Kidney (tissue), 14 donors: ENCODE results near the gene MCU. TPM values are rescaled to one million over a fixed set of nuclear protein-coding genes. Genes with fewer than 3 reads are reported as not detected.
"Not testable (repeated sequence)": the region's sequence is repeated elsewhere in the genome, so short reads cannot be mapped to it uniquely, and the experiment has no call there.

Source experiments
- DNase-seq, 5 donors: peaks; one replicate each; pipeline ENCODE4 v3.0.0-alpha.2; 2013 to 2020
- FAIRE-seq: peaks from 2 replicates; lab custom pipeline; 2012; peaks lifted over from hg19 to GRCh38; lab: Jason Lieb, UNC
- H3K27ac ChIP-seq, 2 donors: one replicate each; pipeline ENCODE4 v1.7.0; 2013; ENCODE audit warnings: low read depth in 2 of 2, low read length in 2 of 2, inconsistent platforms in 1 of 2
- H3K27me3 ChIP-seq: one replicate; pipeline ENCODE4 v1.7.1; 2013; ENCODE audit warnings: low read length, inconsistent platforms; ENCODE audit not compliant: control insufficient read depth, insufficient read depth
- H3K36me3 ChIP-seq, 3 donors: one replicate each; pipeline versions ENCODE4 v1.7.0 to v1.7.1; 2013; ENCODE audit warnings: low read length in 3 of 3, control low read depth in 1 of 3, inconsistent platforms in 1 of 3; ENCODE audit not compliant: insufficient read depth in 3 of 3, control insufficient read depth in 2 of 3
- H3K4me1 ChIP-seq, 3 donors: one replicate each; pipeline versions ENCODE4 v1.7.0 to v1.7.1; 2013; ENCODE audit warnings: low read length in 3 of 3, inconsistent platforms in 1 of 3, low read depth in 1 of 3; ENCODE audit not compliant: control insufficient read depth in 2 of 3, insufficient read depth in 2 of 3
- H3K4me3 ChIP-seq, 3 donors: one replicate each; pipeline versions ENCODE4 v1.7.0 to v1.8.1; 2013; ENCODE audit warnings: low read length in 3 of 3, control low read depth in 1 of 3, inconsistent platforms in 1 of 3
- H3K9ac ChIP-seq, 3 donors: one replicate each; pipeline versions ENCODE4 v1.7.0 to v1.7.1; 2013; ENCODE audit warnings: low read length in 3 of 3, control low read depth in 1 of 3, inconsistent platforms in 1 of 3
- H3K9me3 ChIP-seq, 3 donors: one replicate each; pipeline versions ENCODE4 v1.7.0 to v1.7.1; 2013; ENCODE audit warnings: low read length in 3 of 3, control low read depth in 1 of 3, inconsistent platforms in 1 of 3; ENCODE audit not compliant: control insufficient read depth in 2 of 3, insufficient read depth in 1 of 3
- intact Hi-C: fragments of 100-400 bp; cut with DNase I; formaldehyde crosslinking; loops from one replicate; pipeline ENCODE4 v1.11.1; 2022
- polyA plus RNA-seq: library from polyadenylated mRNA; stranded (reverse); fragments of 350-450 nt; fragmentation: Illumina TruSeq; extraction: RNeasy Lipid Tissue Mini Kit (QIAGEN cat#74804); gene quantifications from one replicate; pipeline ENCODE4 v1.2.3, GENCODE V29; 2014; ENCODE audit warnings: low read depth, low replicate concordance; ENCODE audit not compliant: insufficient read depth
- total RNA-seq: library from RNA; stranded (reverse); fragmentation: NEBNext Ultra II Directional; extraction: Animal tissue kit (Norgen Biotek cat#: 25700); gene quantifications from one replicate; pipeline ENCODE4 v1.2.1, GENCODE V29; 2021
- TF ChIP-seq, protein P1 (sequence below): IDR thresholded peaks from 3 replicates; pipeline ENCODE4 v1.5.1; 2012; ENCODE audit warnings: mild to moderate bottlenecking, moderate library complexity, borderline replicate concordance; ENCODE audit not compliant: insufficient read depth; ENCODE audit errors: extremely low read depth
- donor health status: control.
- donor health status: control.
- donor health status: control.
- donor health status: control.
- donor health status: control.
- donor health status: DM: yes; HTN: yes; CAD: no.
- donor health status: Normal renal cell carcinoma (clear cell type).

Gene MCU
- total and polyA plus RNA-seq, 2 donors from 2014 or later: 18.6 to 37.6 TPM

DNA sequence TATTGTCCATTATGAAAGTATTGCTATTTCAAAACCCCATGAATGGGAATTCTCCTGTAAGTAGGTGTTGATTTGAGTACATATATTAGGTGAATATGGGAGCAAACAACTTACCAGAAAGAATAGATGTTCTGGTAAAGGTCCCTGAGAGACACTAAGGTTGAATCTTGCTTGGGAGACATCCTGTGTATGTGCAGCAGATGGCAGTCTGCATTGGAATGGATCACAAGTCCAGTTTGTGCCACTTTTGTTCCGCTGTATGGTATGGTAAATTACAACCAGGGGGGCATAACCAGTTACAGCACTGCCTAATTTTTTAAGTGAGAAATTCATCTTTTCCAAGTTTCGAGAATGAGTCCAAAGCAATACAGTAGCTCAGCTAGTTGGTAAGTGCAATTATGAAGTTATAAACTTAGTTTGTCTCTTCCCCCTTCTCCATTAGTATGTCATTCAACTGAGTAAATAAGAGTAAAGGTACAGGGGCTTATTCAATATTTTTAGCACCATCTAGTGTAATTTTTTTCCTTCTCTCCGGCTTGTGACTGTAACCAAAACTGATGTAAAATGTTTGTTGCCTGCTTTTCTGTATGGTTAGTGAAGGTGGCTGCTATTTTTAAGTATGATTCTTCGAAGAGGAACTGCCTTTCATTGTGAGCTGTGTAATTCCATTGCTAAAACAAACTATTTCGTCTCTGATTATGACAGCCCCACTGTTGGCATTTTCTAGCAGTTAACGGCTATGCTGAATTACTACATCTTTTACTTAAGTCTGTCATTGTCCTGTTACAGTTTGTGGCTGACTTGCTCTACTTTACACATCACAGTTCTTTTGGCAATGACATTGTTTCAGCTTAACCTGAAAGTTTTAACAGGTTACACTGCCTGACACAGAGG is 2.8 kb downstream of the MCU start:
- no peak overlapping the region for H3K9ac ChIP-seq
- intact Hi-C loops: loop anchor here (10.0 kb wide), 1 partner anchor 130 kb away; no protein-coding TSS in a partner anchor
- H3K4me3 ChIP-seq: no peak overlapping the region
- H3K36me3 ChIP-seq: no peaks in the 10 kb centered on the region
- TF ChIP-seq, protein P1, sequence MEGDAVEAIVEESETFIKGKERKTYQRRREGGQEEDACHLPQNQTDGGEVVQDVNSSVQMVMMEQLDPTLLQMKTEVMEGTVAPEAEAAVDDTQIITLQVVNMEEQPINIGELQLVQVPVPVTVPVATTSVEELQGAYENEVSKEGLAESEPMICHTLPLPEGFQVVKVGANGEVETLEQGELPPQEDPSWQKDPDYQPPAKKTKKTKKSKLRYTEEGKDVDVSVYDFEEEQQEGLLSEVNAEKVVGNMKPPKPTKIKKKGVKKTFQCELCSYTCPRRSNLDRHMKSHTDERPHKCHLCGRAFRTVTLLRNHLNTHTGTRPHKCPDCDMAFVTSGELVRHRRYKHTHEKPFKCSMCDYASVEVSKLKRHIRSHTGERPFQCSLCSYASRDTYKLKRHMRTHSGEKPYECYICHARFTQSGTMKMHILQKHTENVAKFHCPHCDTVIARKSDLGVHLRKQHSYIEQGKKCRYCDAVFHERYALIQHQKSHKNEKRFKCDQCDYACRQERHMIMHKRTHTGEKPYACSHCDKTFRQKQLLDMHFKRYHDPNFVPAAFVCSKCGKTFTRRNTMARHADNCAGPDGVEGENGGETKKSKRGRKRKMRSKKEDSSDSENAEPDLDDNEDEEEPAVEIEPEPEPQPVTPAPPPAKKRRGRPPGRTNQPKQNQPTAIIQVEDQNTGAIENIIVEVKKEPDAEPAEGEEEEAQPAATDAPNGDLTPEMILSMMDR: peak; percentile 48
- H3K9me3 ChIP-seq: no peaks in the 10 kb centered on the region
- FAIRE-seq: no peak
- peak in 1 of 5 donors; percentile 51 for DNase-seq
- no peak overlapping the region for H3K27ac ChIP-seq
- peaks cover 0 to 13% (median 2%) of the 10 kb centered on the region in 3 donors for H3K4me1 ChIP-seq
- no peaks in the 10 kb centered on the region for H3K27me3 ChIP-seq

DNA sequence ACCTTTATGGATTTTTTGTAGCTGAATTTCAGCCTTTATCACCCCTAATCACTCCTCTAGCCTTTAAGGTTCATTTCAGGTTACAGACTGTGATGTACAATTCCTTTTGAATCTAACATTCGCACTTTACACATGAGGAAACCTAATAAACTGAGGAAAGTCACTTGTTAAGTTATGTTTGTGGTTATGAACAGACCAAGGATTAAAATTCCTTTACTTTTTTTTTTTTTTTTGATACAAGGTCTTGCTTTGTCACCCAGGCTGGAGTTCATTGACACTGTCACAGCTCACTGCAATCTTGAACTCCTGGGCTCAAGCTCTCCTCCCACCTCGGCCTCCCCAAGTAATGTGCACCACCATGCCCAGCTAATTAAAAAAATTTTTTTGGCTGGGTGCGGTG is 3.6 kb downstream of the MCU start:
- Histone ChIP-seq H3K4me3 (no peak overlapping the region), H3K4me1 (peaks cover 0 to 13% (median 2%) of the 10 kb centered on the region in 3 donors), H3K9ac (no peak overlapping the region), H3K9me3 (no peaks in the 10 kb centered on the region), H3K36me3 (no peaks in the 10 kb centered on the region), H3K27ac (no peak overlapping the region), H3K27me3 (no peaks in the 10 kb centered on the region)
- DNase-seq: no peak
- TF ChIP-seq, protein P1: no peak
- intact Hi-C loops: loop anchor here (10.0 kb wide), 1 partner anchor 129 kb away; no protein-coding TSS in a partner anchor
- no peak for FAIRE-seq

DNA sequence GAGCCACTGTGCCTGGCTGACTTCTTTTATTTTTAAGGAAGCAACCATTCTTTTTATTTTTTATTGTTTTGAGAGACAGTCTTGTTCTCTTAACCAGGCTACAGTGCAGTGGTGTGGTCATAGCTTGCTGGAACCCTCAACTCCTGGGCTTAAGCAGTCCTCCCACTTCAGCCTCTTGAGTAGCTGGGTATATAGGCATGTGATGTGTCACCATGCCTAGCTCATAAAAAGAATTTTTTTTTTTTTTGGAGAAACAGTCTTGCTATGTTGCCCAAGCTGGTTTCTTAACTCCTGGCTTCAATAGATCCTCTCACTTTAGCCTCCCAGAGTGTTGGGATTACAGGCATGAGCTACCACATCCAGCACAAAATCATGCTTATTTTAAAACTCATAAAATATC is 5.8 kb downstream of the MCU start:
- no peak overlapping the region for H3K27ac ChIP-seq
- H3K4me3 ChIP-seq: no peak overlapping the region
- no peaks in the 10 kb centered on the region for H3K36me3 ChIP-seq
- DNase-seq (no peak), FAIRE-seq (no peak)
- intact Hi-C loops: loop anchor here (10.0 kb wide), 1 partner anchor 127 kb away; no protein-coding TSS in a partner anchor
- TF ChIP-seq, protein P1: no peak
- H3K27me3 ChIP-seq: no peaks in the 10 kb centered on the region
- no peaks in the 10 kb centered on the region for H3K9me3 ChIP-seq
- H3K9ac ChIP-seq: no peak overlapping the region
- peaks cover 0 to 13% (median 0%) of the 10 kb centered on the region in 3 donors for H3K4me1 ChIP-seq

DNA sequence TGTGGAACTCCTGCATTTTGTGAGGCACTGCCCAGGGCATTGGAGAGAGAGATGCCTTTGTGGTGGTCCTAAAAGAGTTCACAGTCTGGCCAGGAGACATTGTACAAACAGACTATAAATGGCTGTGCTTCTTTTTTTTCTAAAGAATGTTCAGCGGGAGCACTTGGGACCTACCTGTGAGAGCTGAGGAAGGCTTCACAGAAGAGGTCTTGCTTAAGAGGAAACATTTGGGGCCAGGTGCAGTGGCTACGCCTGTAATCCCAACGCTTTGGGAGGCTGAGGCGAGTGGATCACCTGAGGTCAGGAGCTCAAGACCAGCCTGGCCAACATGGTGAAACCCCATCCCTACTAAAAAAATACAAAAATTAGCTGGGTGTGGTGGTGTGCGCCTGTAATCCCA is 10.5 kb downstream of the MCU start:
- H3K27me3 ChIP-seq, DNase-seq, H3K27ac ChIP-seq, H3K9ac ChIP-seq, H3K36me3 ChIP-seq, H3K9me3 ChIP-seq, intact Hi-C loops, H3K4me3 ChIP-seq, H3K4me1 ChIP-seq, FAIRE-seq: not testable (repeated sequence)
